GM06990 (cell line): ENCODE results near the gene RETREG1.

Experiments used
- DNase-seq: peaks from one replicate; pipeline ENCODE4 v3.0.0-alpha.2; 2011; ENCODE audit not compliant: insufficient read length; ENCODE audit errors: extremely low read depth
- H3K27me3 ChIP-seq: replicated peaks from 2 replicates; pipeline ENCODE4 v1.6.0; 2011; ENCODE audit warnings: low read length; ENCODE audit not compliant: control insufficient read depth, insufficient read depth
- H3K36me3 ChIP-seq: 2 replicates; pipeline ENCODE4 v1.5.1; 2011; ENCODE audit warnings: low read length; ENCODE audit not compliant: control insufficient read depth, insufficient read depth
- H3K4me3 ChIP-seq: replicated peaks from 2 replicates; pipeline ENCODE4 v1.5.1; 2011; ENCODE audit warnings: low read depth, mild to moderate bottlenecking, control low read depth, low read length
- TF ChIP-seq, protein P1 (sequence below): IDR thresholded peaks from 2 replicates; pipeline ENCODE4 v1.5.1; 2011; ENCODE audit warnings: low read length, control low read depth, mild to moderate bottlenecking, inconsistent platforms; ENCODE audit not compliant: insufficient read depth, poor library complexity, severe bottlenecking

Gene RETREG1

DNA sequence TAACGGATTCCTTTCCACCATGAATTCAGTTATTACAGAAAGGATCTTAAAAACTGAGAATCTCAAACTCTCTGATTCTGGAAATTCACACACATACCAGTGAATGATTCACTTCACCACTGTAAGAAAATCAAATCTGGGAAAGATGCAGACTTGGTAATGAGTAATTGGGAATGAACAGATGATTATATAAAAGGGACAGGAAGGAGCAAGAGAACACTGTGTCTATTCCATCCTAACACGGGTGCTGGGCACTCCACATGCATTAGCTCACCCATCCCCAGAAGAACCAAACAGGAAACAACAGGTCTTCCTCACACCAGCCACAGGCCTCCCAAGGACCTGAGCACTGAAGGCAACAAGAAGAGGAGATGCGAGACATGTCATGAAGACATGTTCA is 76.4 kb downstream of the RETREG1 start:
- H3K4me3 ChIP-seq = no peak overlapping the region
- no peaks in the 10 kb centered on the region for H3K27me3 ChIP-seq
- TF ChIP-seq, protein P1, sequence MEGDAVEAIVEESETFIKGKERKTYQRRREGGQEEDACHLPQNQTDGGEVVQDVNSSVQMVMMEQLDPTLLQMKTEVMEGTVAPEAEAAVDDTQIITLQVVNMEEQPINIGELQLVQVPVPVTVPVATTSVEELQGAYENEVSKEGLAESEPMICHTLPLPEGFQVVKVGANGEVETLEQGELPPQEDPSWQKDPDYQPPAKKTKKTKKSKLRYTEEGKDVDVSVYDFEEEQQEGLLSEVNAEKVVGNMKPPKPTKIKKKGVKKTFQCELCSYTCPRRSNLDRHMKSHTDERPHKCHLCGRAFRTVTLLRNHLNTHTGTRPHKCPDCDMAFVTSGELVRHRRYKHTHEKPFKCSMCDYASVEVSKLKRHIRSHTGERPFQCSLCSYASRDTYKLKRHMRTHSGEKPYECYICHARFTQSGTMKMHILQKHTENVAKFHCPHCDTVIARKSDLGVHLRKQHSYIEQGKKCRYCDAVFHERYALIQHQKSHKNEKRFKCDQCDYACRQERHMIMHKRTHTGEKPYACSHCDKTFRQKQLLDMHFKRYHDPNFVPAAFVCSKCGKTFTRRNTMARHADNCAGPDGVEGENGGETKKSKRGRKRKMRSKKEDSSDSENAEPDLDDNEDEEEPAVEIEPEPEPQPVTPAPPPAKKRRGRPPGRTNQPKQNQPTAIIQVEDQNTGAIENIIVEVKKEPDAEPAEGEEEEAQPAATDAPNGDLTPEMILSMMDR = no peak
- H3K36me3 ChIP-seq = no peaks in the 10 kb centered on the region
- DNase-seq = no peak

DNA sequence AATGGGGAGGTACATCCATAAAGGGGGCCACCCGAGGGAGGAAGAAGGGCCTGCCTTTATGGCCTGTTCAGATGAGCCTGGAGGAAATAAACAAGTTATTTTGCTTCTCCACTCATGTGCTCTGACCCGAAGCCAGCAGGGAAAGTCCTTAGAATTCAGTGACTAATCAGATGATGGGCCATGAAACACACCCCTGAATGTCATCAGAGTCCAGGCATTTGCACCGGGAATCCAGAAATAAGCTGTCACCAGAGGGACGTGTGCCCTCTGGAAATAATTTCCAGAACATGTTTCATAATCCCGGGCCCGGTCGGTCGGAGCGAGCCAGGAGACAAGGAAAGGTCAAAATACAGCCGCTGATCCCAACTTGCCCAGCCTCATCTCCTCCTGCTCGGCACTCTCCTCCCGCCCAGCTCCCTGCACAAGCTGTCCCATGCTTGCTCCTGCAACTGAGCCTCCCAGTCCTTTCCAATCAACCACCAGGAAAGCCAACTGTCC is 77.6 kb downstream of the RETREG1 start:
- TF ChIP-seq, protein P1 = no peak
- Histone ChIP-seq H3K27me3 (no peaks in the 10 kb centered on the region), H3K36me3 (no peaks in the 10 kb centered on the region), H3K4me3 (no peak overlapping the region)
- no peak for DNase-seq

DNA sequence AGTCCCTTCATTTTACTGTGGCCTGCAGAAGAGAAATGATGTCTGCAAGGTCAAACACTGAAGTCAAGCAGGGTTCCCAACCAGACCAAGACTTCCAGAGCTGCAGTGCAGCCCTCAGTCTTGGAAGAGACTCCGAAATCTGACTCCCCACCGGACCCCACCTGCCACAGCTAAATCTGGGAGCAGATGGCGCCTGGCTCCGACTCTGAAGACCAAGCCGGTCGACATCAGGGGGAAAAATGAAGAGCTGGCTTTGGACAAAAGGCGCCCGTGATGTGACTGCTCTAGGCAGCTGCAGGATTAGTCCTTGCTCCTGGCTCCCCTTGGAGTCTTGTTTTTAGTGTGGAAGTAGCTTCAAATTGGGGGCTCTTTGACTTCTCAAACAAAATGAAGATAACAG is 78.8 kb downstream of the RETREG1 start:
- H3K36me3 ChIP-seq = no peaks in the 10 kb centered on the region
- no peak for DNase-seq
- no peaks in the 10 kb centered on the region for H3K27me3 ChIP-seq
- TF ChIP-seq, protein P1 = no peak
- no peak overlapping the region for H3K4me3 ChIP-seq

DNA sequence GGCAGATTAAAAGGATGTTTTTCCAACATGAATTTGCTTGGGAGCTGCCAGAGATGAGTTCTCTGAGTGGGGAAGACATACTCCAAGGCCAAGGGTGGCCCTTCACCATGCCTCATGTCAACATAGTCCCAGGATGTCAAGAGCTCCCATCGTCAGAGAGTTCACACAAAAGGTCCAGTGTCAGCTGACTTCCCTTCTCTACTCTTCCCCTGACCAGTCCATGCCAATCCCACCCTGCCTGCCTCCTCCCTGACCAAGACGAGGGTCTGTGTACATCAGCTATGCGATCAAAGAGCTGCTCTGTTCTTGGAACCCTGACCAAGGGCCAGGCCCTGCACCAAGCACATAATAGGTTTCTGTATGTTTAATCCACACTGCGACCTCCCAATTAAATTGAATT is 80.0 kb downstream of the RETREG1 start:
- TF ChIP-seq, protein P1 = no peak
- no peak for DNase-seq

DNA sequence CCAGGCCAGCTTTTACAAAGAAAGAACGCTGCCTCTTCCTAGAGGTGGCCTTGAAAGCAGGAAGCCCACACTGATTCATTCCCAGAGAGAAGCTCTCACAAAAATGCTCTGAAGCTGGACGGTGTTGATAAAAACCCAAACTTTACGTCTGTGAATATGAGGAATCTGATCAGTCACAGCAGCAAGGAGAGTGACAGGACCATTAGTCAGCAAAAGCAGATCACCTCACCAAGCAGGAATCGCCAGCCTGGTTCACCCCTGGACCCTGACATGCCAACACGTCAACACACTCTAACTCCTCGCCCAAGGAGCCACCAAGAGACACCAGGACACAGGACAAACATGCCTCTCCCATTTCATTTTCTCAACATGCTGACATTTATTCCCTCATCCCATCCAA is 80.6 kb downstream of the RETREG1 start:
- no peak for DNase-seq
- H3K36me3 ChIP-seq = no peaks in the 10 kb centered on the region
- no peaks in the 10 kb centered on the region for H3K27me3 ChIP-seq
- no peak overlapping the region for H3K4me3 ChIP-seq
- TF ChIP-seq, protein P1 = no peak

More for the DNA sequence above, 80.0 kb downstream of the RETREG1 start:
- H3K27me3 ChIP-seq = no peaks in the 10 kb centered on the region
- no peak overlapping the region for H3K4me3 ChIP-seq
- no peaks in the 10 kb centered on the region for H3K36me3 ChIP-seq

DNA sequence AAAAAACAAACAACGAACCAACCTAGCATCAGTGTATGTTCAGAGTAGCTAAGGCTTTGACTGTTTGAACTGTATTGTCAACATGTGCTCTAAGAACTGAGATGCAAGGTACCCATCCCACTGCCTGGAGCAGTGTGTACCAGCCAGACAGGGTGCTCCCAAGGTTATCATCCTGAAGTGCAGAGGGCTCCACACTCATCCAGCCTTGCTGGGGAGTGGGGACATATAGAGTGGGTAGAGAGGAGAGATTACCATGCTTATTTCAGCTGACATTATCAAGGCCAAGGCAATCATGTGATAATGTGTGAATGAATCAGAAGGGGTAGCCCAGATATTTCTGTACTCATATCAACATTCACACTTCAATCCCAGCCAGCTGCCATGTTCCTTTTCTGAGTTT is 82.5 kb downstream of the RETREG1 start:
- DNase-seq = no peak
- TF ChIP-seq, protein P1 = no peak
- H3K36me3 ChIP-seq = no peaks in the 10 kb centered on the region
- no peak overlapping the region for H3K4me3 ChIP-seq
- H3K27me3 ChIP-seq = no peaks in the 10 kb centered on the region
